ENCODE measurements around the gene TYW3.
"Not testable (repeated sequence)": the region's sequence is repeated elsewhere in the genome, so short reads cannot be mapped to it uniquely, and the experiment has no call there.

The TYW3 gene

GRCh38 chr1:74731399-74732052 lies 1.4 kb upstream of the TYW3 start:
- no peak for DNase-seq (ENCODE audit: low read depth in 2 of 2)

GRCh38 chr1:74732071-74732946 lies 643 bp upstream of the TYW3 start:
- DNase-seq (ENCODE audit: low read depth in 2 of 2) = not testable (repeated sequence)

- peak; percentile 36 to 45 for DNase-seq (ENCODE audit: low read depth in 2 of 2)
These were observed 892 bp downstream of the TYW3 start for GRCh38 chr1:74733604-74734484.

- DNase-seq (ENCODE audit: low read depth in 2 of 2) = no peak
These were observed 4.4 kb downstream of the TYW3 start for GRCh38 chr1:74737333-74737732.

- DNase-seq (ENCODE audit: low read depth in 2 of 2) = not testable (repeated sequence)
These were observed 7.5 kb downstream of the TYW3 start for GRCh38 chr1:74740307-74740980.

GRCh38 chr1:74745247-74745646 lies 12.3 kb downstream of the TYW3 start:
- DNase-seq (ENCODE audit: low read depth in 2 of 2) = not testable (repeated sequence)

- no peak for DNase-seq (ENCODE audit: low read depth in 2 of 2)
These were observed 16.0 kb downstream of the TYW3 start for GRCh38 chr1:74748960-74749359.

GRCh38 chr1:74753104-74753503 lies 20.2 kb downstream of the TYW3 start:
- no peak for DNase-seq (ENCODE audit: low read depth in 2 of 2)

GRCh38 chr1:74755475-74755874 lies 22.5 kb downstream of the TYW3 start:
- DNase-seq (ENCODE audit: low read depth in 2 of 2) = no peak

GRCh38 chr1:74756650-74757049 lies 23.7 kb downstream of the TYW3 start:
- DNase-seq (ENCODE audit: low read depth in 2 of 2) = not testable (repeated sequence)

- no peak for DNase-seq (ENCODE audit: low read depth in 2 of 2)
These were observed 30.9 kb downstream of the TYW3 start for GRCh38 chr1:74763807-74764206.

GRCh38 chr1:74766579-74766978 lies 33.6 kb downstream of the TYW3 start:
- no peak for DNase-seq (ENCODE audit: low read depth in 2 of 2)

- DNase-seq (ENCODE audit: low read depth in 2 of 2) = no peak
These were observed 34.5 kb downstream of the TYW3 start for GRCh38 chr1:74767490-74767889.

GRCh38 chr1:74771913-74772515 lies 39.1 kb downstream of the TYW3 start:
- peak; percentile 18 to 20 for DNase-seq (ENCODE audit: low read depth in 2 of 2)

- no peak for DNase-seq (ENCODE audit: low read depth in 2 of 2)
These were observed 40.0 kb downstream of the TYW3 start for GRCh38 chr1:74772945-74773344.

- no peak for DNase-seq (ENCODE audit: low read depth in 2 of 2)
These were observed 40.6 kb downstream of the TYW3 start for GRCh38 chr1:74773582-74773981.

- no peak for DNase-seq (ENCODE audit: low read depth in 2 of 2)
These were observed 42.8 kb downstream of the TYW3 start for GRCh38 chr1:74775735-74776134.

- no peak for DNase-seq (ENCODE audit: low read depth in 2 of 2)
These were observed 44.6 kb downstream of the TYW3 start for GRCh38 chr1:74777525-74777924.

GRCh38 chr1:74779750-74780149 lies 46.8 kb downstream of the TYW3 start:
- no peak for DNase-seq (ENCODE audit: low read depth in 2 of 2)

- DNase-seq (ENCODE audit: low read depth in 2 of 2) = no peak
These were observed 47.6 kb downstream of the TYW3 start for GRCh38 chr1:74780594-74780993.

GRCh38 chr1:74785944-74786343 lies 53.0 kb downstream of the TYW3 start:
- DNase-seq (ENCODE audit: low read depth in 2 of 2) = no peak

All from fibroblast of skin of left quadriceps (primary cell).